GM12874 (cell line): ENCODE measurements around the gene SLC25A10.

Source experiments
- TF ChIP-seq, protein P1 (sequence below): IDR thresholded peaks from 2 replicates; pipeline ENCODE4 v1.5.1; 2011; ENCODE audit warnings: low read depth, mild to moderate bottlenecking, control low read depth, low read length, moderate library complexity; ENCODE audit not compliant: insufficient read depth

SLC25A10 gene

DNA sequence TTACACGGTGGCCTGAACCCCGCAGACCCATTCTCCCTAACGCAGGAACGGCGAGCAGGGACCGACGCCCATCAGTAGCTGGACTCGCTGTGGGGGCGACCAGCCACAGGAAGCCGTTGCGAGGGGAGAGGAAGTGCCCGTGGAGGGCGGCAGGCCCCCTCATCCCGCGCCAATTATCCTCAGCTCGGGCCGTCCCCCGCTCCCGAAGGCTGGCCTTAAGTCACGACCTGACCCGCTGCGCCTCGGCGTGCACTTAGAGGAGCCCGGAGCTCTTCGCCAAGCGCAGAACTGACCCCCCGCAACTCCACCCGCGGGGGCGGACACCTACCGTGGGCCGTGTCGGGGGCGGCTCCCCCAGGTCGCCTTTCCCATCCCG, 28.9 kb upstream of the SLC25A10 start:
- TF ChIP-seq, protein P1, sequence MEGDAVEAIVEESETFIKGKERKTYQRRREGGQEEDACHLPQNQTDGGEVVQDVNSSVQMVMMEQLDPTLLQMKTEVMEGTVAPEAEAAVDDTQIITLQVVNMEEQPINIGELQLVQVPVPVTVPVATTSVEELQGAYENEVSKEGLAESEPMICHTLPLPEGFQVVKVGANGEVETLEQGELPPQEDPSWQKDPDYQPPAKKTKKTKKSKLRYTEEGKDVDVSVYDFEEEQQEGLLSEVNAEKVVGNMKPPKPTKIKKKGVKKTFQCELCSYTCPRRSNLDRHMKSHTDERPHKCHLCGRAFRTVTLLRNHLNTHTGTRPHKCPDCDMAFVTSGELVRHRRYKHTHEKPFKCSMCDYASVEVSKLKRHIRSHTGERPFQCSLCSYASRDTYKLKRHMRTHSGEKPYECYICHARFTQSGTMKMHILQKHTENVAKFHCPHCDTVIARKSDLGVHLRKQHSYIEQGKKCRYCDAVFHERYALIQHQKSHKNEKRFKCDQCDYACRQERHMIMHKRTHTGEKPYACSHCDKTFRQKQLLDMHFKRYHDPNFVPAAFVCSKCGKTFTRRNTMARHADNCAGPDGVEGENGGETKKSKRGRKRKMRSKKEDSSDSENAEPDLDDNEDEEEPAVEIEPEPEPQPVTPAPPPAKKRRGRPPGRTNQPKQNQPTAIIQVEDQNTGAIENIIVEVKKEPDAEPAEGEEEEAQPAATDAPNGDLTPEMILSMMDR, result no peak

DNA sequence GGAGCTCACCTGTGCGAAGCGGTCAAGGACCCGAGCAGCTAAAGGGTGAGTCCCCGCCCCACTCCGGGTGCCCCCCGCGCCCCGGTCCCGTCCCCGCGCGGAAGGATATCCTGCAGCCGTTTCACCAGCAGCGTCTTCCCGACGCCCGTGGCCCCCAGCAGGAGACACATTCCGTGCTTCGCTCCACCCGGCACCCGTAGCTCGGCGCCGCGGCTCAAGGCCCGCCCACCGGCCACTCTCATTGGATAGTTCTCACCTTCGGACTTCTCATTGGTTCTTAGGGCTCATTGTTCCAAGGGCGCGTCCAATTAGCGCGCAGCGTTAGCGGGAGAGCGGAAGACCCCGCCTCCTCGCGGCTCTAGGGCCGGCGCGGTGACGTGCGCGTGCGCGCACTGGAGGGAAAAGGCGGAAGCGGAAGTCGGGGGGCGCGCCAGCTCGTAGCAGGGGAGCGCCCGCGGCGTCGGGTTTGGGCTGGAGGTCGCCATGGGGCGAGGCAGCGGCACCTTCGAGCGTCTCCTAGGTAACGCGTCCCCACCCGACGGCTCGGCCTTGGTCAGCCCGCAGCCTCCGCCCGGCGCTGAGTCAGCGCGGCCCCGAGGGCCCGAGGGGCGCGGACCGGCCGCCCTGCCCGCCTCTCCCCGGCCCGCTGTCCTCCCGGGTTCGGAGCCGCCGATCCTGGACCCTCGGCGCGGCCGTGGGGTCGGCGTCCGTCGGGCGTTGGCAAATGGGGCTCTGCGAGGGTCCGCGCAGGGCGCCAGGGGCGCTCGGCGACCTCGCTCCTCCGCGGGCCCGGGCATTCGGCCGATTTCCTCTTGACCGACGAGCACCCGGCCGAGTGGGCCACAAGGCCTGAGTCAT, 28.3 kb upstream of the SLC25A10 start, which contains the start of the genes ARL16 and HGS:
TSS of gene ARL16 (minus strand) at position 214 of the 858 bp plus-strand sequence. CDS start at position 170, 44 bp downstream.
TSS of gene HGS (plus strand) at position 428 of the 858 bp plus-strand sequence. CDS start at position 484, 56 bp downstream.
- TF ChIP-seq, protein P1, result no peak

DNA sequence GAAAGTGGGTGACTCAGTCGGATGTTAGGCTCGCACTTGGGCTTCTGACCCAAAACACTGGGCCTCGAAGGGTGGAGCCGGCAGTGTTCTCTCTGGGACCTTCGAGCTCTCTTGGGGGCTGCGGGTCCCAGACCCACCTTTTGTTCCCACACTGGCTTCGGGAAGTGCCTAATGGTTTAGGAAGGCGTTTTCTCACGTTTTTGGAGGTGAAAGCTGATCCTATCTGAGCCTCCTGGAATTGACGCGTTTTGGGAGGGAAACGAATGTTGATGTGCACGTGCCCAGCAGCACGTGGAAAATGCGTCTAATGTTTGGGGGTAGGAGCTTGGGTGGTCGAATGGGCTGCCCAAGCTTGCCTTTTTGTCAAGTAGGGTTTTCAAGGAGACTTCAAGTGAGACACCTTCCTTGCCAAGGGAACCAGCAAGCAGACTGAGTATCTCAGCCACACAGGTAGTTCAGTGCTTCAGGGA, 27.6 kb upstream of the SLC25A10 start:
- TF ChIP-seq, protein P1, result no peak

DNA sequence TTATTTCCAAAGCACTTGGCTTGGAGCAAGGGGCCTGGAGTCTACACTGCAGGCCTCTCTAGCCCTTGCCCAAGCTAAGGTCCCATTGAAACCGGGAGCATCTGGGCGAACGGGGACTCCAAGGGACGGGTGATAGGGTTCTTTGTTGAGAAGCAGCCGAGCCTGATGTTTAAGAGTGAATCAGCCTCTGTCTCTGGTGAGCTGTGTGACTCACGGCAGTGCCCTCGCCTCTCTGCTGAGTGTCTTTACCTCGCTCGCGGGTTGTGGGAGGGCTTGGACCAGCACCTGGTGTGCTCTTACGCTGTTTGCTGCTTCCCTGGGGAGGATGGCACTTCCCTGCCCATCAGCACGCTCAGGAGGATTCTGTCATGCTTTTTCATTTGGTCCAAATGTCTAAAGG, 27.0 kb upstream of the SLC25A10 start:
- TF ChIP-seq, protein P1, result no peak

DNA sequence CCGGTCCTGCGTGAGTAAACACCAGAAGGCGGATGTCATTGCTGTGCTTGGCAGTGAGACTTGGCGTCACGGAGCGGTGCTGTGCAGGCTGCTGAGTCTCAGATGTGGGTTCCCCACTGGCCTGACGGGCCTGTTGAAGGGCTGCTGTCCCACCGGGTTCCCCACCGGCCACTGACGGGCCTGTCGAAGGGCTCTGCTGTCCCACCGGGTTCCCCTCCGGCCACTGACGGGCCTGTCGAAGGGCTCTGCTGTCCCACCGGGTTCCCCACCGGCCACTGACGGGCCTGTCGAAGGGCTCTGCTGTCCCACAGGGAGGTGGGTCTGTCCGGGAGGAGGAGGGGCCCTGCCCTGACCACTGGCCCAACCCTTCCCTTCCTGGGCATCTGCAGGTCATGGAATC, 25.5 kb upstream of the SLC25A10 start:
- TF ChIP-seq, protein P1, result no peak

DNA sequence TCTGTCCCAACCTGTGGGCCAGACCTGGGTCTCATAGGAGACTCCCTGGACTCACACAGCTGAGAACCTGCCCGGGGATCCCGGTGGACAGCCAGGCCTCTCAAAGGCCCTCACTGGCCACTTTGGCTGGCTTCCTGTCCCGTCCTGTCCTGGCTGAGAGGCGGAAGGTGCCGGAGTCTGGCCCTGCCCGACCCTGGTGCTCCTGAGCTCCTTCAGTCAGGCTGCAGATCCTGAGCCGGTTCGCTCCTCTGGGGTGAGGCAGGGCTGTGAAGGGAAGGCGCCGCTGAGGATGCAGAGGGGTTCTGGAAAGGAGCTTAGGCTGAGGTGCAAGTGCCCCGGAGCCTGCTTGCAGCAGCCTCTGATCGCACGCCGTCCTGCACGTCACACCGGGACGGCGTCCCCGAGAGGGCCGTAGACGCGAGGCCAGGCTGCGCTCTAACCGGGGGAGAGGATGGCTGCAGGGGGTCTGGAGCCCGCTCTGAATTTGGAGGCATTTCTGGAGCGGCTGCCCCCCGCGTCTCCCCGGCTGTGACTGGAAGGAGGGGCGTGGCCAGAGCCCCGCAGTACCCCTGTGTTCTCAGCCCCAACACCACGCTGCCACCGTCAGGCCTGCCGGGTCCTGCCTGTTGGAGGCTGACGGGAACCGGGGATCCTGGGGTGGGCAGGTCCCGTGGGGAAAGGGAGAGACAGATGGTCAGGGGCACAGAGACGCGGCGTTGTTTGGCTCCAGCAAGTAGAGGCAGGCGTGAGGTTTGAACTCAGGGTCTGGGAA, 24.1 kb upstream of the SLC25A10 start:
- TF ChIP-seq, protein P1, result no peak

DNA sequence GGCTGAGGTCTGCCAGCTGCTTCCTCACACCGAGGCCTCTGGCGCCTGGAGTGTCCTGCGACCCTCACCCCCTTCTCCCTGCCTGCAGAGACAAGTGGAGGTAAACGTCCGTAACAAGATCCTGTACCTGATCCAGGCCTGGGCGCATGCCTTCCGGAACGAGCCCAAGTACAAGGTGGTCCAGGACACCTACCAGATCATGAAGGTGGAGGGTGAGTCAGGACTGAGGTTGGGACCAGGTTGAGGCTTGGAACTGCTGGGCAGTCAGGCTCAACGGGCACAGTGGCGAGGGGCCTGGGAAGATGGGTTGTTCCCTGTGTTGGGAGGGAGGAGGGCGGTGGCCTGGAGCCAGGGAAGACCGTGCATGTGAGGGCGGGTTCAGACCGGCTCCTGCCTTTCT, 23.5 kb upstream of the SLC25A10 start:
- TF ChIP-seq, protein P1, result no peak
